Bronchial epithelial cell (primary cell): ENCODE measurements around the gene TIGD1. TPM values are rescaled to one million over a fixed set of nuclear protein-coding genes. Genes with fewer than 3 reads are reported as not detected.

ENCODE experiments used
- DNase-seq: peaks from one replicate; pipeline ENCODE4 v3.0.0-alpha.2; 2010; ENCODE audit warnings: low read depth
- FAIRE-seq: peaks from 2 replicates; lab custom pipeline; 2011; peaks lifted over from hg19 to GRCh38; lab: Jason Lieb, UNC
- H3K27me3 ChIP-seq: 2 replicates; pipeline ENCODE4 v1.5.1; 2011; ENCODE audit warnings: low read length; ENCODE audit not compliant: control insufficient read depth, insufficient read depth
- H3K36me3 ChIP-seq: 2 replicates; pipeline ENCODE4 v1.5.1; 2011; ENCODE audit warnings: low read length; ENCODE audit not compliant: control insufficient read depth, insufficient read depth
- H3K4me3 ChIP-seq: 2 replicates; pipeline ENCODE4 v1.5.1; 2011; ENCODE audit warnings: mild to moderate bottlenecking, low read depth, low read length, control low read depth
- total RNA-seq: library from RNA; depleted of rRNA; stranded (reverse); fragments of >200 nt; gene quantifications from 2 replicates; pipeline ENCODE4 v1.2.1, GENCODE V29; 2014
- TF ChIP-seq, protein P1 (sequence below): IDR thresholded peaks from 2 replicates; pipeline ENCODE4 v1.5.1; 2011; ENCODE audit warnings: mild to moderate bottlenecking, moderate library complexity, low read length, control low read depth, inconsistent platforms; ENCODE audit not compliant: insufficient read depth, severe bottlenecking

The TIGD1 gene
- total RNA-seq, 1 donor from 2014 or later: 1.1 TPM

DNA sequence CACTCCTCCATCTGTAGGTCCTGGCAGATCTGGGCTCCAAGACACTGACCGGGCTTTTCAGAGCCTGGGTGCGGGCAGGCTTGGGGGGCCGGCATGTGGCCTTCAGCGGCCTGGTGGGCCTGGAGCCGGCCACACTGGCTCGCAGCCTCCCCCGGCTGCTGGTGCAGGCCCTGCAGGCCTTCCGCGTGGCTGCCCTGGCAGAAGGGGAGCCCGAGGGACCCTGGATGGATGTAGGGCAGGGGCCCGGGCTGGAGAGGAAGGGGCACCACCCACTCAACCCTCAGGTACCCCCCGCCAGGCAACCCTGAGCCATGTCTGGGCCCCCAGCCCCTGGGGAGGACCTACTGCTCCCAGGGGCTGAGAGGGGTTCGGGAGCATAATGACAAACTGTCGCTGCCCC is 25.2 kb downstream of the TIGD1 start:
- Histone ChIP-seq H3K4me3 (no peak overlapping the region), H3K36me3 (no peaks in the 10 kb centered on the region), H3K27me3 (peaks cover 34% of the 10 kb centered on the region)
- FAIRE-seq (no peak), DNase-seq (no peak)
- TF ChIP-seq, protein P1, sequence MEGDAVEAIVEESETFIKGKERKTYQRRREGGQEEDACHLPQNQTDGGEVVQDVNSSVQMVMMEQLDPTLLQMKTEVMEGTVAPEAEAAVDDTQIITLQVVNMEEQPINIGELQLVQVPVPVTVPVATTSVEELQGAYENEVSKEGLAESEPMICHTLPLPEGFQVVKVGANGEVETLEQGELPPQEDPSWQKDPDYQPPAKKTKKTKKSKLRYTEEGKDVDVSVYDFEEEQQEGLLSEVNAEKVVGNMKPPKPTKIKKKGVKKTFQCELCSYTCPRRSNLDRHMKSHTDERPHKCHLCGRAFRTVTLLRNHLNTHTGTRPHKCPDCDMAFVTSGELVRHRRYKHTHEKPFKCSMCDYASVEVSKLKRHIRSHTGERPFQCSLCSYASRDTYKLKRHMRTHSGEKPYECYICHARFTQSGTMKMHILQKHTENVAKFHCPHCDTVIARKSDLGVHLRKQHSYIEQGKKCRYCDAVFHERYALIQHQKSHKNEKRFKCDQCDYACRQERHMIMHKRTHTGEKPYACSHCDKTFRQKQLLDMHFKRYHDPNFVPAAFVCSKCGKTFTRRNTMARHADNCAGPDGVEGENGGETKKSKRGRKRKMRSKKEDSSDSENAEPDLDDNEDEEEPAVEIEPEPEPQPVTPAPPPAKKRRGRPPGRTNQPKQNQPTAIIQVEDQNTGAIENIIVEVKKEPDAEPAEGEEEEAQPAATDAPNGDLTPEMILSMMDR: no peak

DNA sequence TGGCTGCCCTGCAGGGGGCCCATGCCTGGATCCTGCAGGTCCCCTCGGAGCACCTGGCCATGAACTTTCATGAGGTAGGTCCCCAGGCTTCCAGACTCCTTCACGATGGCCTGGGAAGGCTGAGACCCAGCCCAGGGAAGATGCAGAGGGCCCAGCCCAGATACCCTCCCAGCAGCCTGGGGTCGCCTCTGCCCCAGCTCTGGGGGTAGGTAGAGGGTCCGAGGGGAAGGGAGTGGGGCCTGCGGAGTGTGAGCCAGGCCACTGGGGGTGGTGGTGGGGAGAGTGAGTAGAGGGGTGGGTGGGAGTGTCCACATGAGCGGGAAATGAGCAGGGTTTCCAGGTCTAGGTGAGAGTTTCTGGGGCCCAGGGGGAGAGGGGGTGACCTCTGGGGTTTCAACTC is 25.6 kb downstream of the TIGD1 start:
- FAIRE-seq (no peak), DNase-seq (no peak)
- Histone ChIP-seq H3K4me3 (no peak overlapping the region), H3K36me3 (no peaks in the 10 kb centered on the region), H3K27me3 (peaks cover 34% of the 10 kb centered on the region)
- TF ChIP-seq, protein P1: no peak

DNA sequence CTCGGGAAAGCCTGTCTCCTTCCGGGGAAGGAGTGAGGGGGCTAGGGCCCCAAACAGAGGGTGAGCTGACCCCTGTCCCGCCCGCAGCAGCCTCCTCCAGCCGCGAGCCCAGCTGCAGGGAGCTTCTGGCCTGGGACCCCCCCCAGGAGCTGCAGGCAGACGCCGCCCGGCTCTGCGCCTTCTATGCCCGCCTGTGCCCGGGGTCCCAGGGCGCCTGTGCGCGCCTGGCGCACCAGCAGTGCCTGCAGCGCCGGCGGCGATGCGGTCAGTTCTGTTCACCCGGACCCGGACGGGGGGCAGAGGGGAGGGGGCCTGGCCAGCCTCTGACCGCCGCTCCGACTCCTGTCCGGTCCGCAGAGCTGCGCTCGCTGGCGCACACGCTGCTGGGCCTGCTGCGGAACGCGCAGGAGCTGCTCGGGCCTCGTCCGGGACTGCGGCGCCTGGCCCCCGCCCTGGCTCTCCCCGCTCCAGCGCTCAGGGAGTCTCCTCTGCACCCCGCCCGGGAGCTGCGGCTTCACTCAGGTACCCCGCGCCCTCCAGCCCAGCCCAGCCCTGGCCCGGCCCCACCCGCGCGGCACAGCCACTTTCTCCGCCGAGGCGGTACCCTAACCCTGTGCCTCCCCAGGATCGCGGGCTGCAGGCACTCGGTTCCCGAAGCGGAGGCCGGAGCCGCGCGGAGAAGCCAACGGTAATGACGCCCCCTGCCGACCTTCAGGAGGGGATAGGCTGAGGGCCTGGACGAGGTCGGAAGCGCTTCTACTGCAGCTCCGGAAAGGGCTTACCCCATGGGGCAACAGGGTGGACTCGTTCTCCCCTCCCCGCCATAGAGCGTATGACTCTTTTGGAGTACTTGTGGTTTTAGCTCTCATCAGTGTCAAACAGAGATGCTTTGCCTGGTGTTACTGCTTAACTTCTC is 26.4 kb downstream of the TIGD1 start:
- Histone ChIP-seq H3K27me3 (peaks cover 32% of the 10 kb centered on the region), H3K36me3 (no peaks in the 10 kb centered on the region), H3K4me3 (peak overlapping the region; percentile 6)
- DNase-seq (peak; percentile 22), FAIRE-seq (no peak)
- TF ChIP-seq, protein P1: peak; percentile 30

DNA sequence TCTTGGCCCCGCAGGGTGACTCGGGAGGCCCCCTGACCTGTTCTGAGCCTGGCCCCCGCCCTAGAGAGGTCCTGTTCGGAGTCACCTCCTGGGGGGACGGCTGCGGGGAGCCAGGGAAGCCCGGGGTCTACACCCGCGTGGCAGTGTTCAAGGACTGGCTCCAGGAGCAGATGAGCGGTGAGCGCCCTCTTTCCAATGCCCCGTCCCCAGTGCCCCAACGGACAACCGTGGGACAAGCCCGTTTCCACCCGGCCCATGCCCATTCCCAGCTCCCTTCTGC is 27.0 kb downstream of the TIGD1 start:
- peaks cover 28% of the 10 kb centered on the region for H3K27me3 ChIP-seq
- no peaks in the 10 kb centered on the region for H3K36me3 ChIP-seq
- DNase-seq (no peak), FAIRE-seq (no peak)
- H3K4me3 ChIP-seq: no peak overlapping the region
- TF ChIP-seq, protein P1: no peak

DNA sequence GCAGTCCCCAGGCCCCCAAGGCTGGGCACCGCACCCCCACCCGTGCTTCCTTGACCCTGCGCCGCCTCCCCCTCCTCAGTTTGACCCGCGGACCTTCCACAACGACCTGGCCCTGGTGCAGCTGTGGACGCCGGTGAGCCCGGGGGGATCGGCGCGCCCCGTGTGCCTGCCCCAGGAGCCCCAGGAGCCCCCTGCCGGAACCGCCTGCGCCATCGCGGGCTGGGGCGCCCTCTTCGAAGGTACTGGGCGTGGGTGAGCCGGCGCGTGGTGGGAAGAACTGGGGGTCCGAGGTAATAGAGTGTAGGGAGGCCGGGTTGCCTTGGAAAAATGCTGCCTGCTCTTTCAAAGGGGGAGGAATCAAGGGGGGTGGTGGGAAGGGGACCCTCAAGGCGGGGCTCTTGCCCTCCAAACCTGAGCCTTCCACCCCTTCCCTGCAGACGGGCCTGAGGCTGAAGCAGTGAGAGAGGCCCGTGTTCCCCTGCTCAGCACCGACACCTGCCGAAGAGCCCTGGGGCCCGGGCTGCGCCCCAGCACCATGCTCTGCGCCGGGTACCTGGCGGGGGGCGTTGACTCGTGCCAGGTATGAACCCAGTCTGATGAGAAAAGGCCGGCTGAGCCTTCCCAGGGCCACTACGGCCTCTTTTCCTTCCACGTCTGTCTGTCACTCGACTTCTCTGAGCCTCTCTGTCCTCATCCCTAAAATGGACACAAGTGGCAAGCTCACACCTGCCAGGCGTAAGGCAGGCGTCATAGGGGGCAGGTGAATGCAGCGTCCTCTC is 27.5 kb downstream of the TIGD1 start:
- DNase-seq (no peak), FAIRE-seq (no peak)
- Histone ChIP-seq H3K36me3 (no peaks in the 10 kb centered on the region), H3K27me3 (peaks cover 23% of the 10 kb centered on the region), H3K4me3 (no peak overlapping the region)
- TF ChIP-seq, protein P1: no peak
